Coronary artery (tissue), 2 donors: ENCODE data around the gene CALR3.
"Not testable (repeated sequence)": the region's sequence is repeated elsewhere in the genome, so short reads cannot be mapped to it uniquely, and the experiment has no call there.

Source experiments
- DNase-seq: peaks from one replicate; pipeline ENCODE4 v3.0.0-alpha.2; 2017; ENCODE audit warnings: low spot score
- H3K27ac ChIP-seq, 2 donors: fragments of 200-600 bp; sonication (generic); one replicate each; pipeline ENCODE4 v1.5.1; 2016 to 2019
- H3K4me3 ChIP-seq: fragments of 200-600 bp; sonication (generic); 2 replicates; pipeline ENCODE4 v1.5.1; 2016; ENCODE audit warnings: mild to moderate bottlenecking, moderate library complexity
- TF ChIP-seq, protein P1 (sequence below): fragments of 200-600 bp; sonication (generic); IDR thresholded peaks from one replicate; pipeline ENCODE4 v1.5.1; 2019; ENCODE audit warnings: antibody characterized with exemption

The CALR3 gene

DNA sequence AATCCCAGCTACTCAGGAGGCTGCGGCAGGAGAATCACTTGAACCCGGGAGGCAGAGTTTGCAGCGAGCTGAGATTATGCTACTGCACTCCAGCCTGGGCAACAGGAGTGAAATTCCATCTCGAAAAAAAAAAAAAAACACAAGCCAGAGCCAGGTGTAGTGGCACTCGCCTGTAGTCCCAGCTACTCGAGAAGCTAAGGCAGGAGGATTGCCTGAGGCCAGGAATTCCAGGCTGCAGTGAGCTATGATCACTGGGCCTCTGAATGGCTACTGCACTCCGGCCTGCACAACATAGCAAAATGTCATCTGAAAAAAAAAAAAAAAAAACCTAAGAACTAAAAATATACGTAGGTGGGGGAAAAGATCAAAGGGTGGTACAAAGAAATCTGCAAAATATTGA, 43.6 kb downstream of the CALR3 start:
- Histone ChIP-seq H3K27ac (no peak overlapping the region), H3K4me3 (no peak overlapping the region)
- TF ChIP-seq, protein P1, sequence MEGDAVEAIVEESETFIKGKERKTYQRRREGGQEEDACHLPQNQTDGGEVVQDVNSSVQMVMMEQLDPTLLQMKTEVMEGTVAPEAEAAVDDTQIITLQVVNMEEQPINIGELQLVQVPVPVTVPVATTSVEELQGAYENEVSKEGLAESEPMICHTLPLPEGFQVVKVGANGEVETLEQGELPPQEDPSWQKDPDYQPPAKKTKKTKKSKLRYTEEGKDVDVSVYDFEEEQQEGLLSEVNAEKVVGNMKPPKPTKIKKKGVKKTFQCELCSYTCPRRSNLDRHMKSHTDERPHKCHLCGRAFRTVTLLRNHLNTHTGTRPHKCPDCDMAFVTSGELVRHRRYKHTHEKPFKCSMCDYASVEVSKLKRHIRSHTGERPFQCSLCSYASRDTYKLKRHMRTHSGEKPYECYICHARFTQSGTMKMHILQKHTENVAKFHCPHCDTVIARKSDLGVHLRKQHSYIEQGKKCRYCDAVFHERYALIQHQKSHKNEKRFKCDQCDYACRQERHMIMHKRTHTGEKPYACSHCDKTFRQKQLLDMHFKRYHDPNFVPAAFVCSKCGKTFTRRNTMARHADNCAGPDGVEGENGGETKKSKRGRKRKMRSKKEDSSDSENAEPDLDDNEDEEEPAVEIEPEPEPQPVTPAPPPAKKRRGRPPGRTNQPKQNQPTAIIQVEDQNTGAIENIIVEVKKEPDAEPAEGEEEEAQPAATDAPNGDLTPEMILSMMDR, result no peak
- no peak for DNase-seq

DNA sequence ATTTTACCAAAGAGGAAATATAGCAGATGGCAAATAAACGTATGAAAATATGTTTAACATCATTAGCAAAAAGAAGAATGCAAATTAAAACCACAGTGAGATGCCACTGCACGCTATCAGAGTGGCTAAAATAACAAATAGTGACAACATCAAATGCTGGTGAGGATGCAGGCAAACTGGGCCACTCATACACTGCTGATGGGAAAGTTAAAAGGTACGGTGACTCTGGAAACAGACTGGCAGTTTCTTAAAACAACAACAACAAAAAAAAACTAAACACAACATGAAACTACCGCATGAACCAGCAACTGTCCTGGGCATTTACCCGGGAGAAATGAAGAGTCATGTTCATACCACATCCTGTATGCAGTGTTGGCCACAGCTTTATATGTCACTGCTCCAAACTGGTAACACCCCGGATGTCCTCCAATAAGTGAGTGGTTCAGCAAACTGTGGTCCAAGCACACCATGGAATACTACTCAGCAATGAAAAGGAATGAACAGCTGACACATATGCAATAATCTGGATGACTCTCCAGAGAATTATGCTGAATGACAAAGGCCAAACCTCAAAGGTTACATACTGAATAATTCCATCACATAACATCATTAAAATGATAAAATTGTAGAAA, 46.5 kb downstream of the CALR3 start:
- Histone ChIP-seq H3K4me3 (no peak overlapping the region), H3K27ac (no peak overlapping the region)
- TF ChIP-seq, protein P1, result no peak
- DNase-seq, result no peak

DNA sequence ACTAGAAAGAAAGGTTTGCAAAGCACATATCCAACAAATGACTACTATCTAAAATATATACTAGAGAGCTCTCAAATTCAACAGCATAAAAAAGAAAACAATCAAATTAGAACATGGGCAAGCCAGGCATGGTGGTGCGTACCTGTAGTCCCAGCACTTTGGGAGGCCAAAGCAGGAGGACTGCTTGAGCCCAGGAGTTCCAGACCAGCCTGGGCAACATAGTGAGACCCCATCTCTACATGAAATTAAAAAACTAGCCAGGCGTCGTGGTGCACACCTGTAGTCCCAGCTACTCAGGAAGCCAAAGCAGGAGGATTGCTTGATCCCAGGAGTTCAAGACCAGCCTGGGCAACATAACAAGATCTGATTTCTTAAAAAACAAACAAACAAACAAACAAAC, 47.1 kb downstream of the CALR3 start:
- not testable (repeated sequence) for H3K4me3 ChIP-seq, DNase-seq, H3K27ac ChIP-seq

DNA sequence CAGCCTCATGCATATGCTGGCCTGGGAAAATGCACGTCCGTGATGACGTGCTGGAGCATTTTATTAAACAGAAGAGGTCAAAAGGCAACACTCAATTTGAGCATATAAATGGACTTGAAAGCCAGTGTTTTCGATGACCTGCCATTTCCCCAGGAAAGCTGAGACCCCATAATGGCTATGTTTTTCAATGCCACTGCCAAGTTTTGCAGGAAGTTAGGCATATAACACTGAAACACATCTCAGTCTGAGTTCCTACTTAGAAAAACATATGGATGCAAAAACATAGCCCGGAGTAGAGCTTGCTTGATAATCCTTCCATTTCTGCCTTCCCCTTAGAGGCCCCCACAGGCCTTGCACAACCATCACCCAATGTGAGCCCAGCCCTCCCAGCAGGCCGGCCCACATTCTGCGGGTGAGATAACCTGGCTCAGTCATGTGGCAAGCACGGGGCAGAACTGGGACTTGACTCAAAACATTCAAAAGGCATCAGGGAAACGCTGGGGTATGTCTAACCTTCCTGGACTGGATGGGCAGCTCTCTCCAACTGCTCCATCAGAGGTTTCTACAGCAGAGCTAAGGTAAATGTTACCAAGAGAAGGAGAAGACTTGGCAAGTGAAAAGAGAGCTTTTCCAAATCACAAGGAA, 49.1 kb downstream of the CALR3 start:
- peak overlapping the region; percentile 43 to 49 for H3K27ac ChIP-seq
- H3K4me3 ChIP-seq, result peak overlapping the region; percentile 23
- DNase-seq, result peak; percentile 90
- TF ChIP-seq, protein P1, result no peak

DNA sequence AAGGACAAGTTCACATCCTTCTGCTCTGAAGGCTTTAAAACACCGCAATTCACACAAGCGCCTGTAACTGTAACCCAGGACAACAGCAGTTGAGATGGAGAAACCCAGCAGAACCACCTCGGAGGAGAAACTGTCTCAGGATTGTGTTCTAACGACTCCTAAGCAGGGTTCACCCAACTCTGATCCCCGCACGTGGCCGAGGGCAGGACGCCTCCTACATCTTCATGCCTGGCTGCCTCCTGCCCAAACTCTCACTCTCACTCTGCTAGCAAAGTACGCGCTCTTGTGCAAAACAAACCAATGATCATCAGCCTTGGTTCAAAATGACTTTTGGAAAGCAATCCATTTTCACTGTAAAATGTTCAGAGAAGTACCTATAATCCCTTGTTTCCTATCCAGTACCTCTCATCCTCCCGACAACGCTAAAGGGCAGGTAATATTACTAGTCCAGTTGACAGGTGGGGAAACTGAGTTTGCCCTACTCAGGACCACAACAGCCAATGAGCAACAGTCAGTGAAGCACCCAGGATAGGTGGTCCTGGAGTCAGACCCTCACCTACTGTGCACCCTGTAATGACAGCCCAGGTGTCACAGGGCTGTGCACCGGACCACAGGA, 49.8 kb downstream of the CALR3 start:
- Histone ChIP-seq H3K4me3 (peak overlapping the region; percentile 23), H3K27ac (peak overlapping the region in 1 of 2 donors; percentile 49)
- TF ChIP-seq, protein P1, result no peak
- DNase-seq, result no peak

DNA sequence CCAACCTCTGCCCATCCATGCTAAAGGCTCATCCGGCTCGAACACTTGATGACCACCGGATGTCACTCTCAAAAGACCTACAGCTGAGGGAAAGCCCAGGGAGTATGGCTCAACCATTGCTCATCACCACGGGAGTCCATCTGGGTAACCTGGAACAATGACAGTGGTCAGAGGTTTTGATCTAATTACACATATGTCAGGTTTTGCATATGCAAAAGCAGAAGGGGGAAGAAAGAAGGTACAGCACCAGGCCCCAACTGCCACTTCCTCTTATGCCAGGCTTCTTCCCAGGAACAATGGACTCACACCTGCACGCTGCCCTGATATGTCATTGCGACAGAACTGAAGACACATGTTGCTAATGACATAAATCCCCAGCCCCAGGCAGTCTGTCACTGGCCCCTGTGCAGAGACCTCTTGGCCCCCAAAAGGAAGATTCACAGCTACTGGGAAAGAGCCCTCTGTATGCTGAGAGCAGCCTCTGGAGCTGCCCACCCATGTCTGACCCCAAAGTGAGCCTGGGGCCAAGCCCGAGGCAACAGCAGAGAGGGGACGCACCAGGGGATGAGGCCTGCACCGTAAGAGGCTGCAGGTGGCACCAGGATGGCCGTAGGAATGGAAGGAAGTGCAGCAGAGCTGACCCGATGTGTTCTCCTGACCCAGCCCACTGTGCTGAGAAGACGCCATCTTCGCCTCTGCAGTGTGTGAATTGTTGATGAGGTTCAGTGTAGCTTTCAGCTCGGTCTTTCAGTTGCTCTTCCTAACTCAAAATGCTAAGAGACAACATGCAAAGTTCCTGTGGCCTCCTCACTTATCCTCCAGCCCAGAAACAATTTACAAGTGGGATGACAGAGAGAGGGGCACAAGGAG, 50.5 kb downstream of the CALR3 start:
- no peak for DNase-seq
- Histone ChIP-seq H3K27ac (peak overlapping the region in 1 of 2 donors; percentile 20), H3K4me3 (no peak overlapping the region)
- TF ChIP-seq, protein P1, result no peak

DNA sequence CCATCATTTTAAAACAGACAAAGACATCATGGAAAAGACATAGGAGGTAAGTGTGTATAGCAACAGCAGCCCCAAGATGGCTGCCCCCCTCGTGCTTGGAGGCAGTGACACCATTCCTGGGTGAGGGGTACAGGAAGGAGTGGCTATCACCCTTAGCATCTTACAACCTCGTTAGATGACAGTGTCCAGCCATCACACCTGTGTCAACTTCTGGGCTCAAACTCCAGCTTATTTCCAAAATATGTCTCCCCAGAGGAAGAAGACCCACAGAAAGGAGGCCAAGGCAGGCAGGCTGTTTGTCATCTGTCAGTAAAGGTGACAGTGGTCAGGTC, 51.7 kb downstream of the CALR3 start:
- H3K4me3 ChIP-seq, result no peak overlapping the region
- TF ChIP-seq, protein P1, result no peak
- H3K27ac ChIP-seq, result no peak overlapping the region
- DNase-seq, result no peak
